ENCODE data around the gene SYNPO2.
"Not testable (repeated sequence)": the region's sequence is repeated elsewhere in the genome, so short reads cannot be mapped to it uniquely, and the experiment has no call there.

The SYNPO2 gene, protein sequence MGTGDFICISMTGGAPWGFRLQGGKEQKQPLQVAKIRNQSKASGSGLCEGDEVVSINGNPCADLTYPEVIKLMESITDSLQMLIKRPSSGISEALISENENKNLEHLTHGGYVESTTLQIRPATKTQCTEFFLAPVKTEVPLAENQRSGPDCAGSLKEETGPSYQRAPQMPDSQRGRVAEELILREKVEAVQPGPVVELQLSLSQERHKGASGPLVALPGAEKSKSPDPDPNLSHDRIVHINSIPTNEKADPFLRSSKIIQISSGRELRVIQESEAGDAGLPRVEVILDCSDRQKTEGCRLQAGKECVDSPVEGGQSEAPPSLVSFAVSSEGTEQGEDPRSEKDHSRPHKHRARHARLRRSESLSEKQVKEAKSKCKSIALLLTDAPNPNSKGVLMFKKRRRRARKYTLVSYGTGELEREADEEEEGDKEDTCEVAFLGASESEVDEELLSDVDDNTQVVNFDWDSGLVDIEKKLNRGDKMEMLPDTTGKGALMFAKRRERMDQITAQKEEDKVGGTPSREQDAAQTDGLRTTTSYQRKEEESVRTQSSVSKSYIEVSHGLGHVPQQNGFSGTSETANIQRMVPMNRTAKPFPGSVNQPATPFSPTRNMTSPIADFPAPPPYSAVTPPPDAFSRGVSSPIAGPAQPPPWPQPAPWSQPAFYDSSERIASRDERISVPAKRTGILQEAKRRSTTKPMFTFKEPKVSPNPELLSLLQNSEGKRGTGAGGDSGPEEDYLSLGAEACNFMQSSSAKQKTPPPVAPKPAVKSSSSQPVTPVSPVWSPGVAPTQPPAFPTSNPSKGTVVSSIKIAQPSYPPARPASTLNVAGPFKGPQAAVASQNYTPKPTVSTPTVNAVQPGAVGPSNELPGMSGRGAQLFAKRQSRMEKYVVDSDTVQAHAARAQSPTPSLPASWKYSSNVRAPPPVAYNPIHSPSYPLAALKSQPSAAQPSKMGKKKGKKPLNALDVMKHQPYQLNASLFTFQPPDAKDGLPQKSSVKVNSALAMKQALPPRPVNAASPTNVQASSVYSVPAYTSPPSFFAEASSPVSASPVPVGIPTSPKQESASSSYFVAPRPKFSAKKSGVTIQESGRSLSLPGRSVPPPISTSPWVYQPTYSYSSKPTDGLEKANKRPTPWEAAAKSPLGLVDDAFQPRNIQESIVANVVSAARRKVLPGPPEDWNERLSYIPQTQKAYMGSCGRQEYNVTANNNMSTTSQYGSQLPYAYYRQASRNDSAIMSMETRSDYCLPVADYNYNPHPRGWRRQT

DNA sequence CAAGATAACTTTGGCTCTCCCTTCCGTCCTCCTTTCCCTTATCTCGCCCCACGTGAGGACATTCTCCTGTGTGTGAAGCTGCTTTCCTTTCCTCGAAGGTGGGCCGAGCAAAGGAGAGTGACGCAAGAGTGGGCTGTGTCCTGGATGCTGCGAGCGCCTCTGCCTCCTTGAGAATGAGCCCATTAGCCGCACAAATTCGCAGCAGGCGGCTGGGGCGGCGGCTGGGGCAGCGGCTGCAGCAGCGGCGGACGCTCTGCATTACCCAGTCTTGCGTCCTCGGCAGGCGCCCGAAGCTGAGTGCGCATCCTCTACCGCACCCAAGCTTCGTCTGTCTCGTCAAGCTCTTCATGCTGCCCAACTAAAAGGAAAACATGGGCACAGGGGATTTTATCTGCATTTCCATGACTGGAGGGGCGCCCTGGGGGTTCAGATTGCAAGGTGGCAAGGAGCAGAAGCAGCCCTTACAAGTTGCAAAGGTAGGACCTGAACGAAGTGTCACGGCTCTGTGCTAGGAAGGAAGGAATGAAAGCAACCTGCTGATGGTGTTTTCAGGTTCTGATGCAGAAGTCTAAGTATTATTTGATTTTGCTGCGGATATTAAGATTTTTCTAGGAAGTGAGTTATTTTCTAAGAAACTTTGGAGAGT lies at the start of gene SYNPO2:
Gene SYNPO2 (plus strand): TSS at position 189 of the 646 bp plus-strand sequence. CDS start 183 bp downstream, at position 372.
- no peak for DNase-seq (ENCODE audit: low read depth)

DNA sequence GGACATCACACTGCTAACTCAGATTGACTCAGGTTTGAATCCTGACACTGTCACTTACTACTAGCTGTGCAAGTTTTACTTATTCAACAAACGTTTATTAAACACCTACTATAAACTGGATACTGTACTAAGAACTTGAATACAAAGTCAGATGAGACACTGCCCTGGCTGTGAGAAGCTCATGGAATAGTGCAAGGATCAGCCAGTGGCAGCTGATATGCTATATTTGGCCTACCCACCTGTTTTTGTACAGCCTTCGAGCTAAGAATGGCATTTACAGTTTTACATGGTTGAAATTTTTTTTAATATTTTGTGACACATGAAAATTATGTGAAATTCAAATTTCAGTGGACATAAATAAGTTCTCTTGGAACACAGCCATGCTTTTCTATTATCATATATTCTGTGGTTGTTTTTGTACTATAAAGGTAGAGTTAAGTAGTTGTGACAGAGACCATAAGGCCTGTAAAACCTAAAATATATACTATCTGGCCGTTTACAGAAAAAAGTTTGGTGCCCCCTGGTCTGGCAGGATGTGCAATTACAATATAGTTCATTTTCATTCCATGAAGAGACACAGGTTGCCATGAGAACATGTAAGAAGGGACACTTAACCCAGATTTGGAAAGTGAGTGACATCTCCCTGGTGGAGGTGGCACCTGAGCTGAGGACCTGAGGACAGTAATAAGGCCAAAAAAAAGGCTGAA lies 49.3 kb upstream of the SYNPO2 start:
- DNase-seq (ENCODE audit: low read depth) = no peak

DNA sequence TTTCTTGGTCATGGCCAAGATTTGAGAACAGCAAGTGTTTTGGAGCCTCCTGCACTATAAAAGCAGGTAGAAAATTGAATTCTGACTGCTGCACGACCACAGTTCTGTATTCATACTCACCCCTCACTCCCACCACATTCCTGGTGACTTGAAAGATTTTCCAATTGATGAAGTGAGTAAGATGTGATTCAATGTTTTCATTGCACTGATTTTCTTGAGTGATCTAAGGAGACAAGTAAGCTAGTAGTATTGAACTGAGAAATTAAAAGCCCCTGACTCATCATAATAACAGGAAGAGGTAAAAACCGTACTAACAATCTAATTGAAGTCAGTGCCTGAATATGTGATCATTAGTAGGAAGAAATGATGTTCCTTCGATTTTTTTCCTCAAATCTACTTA lies 46.6 kb upstream of the SYNPO2 start:
- no peak for DNase-seq (ENCODE audit: low read depth)

DNA sequence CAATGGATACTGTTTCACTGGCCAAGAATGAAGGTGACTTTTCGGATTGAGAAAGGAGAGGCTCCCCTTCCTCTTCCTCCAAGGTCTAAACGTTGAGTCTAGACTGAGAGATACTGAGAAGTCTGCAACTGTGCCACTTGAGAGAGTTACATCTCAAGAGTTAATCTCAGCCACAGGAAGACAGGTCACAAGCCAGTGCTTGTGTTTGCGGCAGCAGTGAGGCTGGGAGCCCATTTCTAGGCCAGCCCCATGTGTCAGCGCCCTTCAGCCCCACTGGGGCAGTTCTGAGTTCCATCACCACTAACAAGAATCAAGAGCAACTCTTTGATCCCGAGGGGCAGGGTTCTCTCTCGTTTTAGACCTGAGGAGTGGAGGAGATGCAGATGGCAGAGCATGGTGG lies 45.4 kb upstream of the SYNPO2 start:
- DNase-seq (ENCODE audit: low read depth) = no peak

DNA sequence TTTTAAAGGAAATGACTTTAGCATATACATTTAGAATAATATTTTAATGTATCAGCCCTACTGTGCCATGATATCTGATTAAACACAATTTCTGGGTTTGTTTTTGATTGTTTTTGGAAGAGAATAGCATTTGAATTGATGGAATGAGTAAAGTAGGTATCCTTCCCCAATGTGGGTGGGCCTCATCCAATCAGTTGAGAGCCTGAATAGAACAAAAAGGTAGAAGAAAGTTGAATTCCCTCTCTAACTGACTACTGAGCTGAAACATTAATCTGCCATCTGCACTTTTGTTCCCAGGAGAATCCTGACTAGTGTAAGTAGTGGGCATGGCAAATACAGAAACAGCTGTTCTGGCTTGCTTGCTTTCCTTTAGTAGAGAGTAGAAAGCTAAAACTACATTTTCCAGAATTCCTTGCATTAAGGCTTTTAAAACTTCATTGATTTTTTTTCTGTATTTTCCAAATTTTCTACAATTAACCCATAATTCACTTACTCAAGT lies 43.1 kb upstream of the SYNPO2 start:
- DNase-seq (ENCODE audit: low read depth) = no peak

DNA sequence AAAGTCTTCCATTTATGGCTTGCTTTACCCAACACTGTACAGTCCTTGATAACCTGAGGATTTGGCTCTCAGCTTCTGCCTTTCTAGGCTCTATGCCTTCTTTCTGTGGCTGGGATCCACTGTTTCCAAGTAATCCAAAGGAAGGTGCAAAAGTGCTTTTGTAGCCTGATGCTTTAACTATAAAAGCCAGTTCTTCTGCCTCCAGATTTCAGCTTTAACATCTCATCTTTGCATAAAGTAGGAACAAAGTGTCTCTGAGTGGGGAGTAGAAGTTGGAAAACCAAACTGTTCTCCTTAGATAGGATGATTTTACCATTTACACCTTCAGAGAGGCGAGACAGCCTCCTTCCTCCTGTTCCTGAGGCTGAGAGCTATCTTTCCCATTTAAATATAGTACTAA lies 41.7 kb upstream of the SYNPO2 start:
- no peak for DNase-seq (ENCODE audit: low read depth)

DNA sequence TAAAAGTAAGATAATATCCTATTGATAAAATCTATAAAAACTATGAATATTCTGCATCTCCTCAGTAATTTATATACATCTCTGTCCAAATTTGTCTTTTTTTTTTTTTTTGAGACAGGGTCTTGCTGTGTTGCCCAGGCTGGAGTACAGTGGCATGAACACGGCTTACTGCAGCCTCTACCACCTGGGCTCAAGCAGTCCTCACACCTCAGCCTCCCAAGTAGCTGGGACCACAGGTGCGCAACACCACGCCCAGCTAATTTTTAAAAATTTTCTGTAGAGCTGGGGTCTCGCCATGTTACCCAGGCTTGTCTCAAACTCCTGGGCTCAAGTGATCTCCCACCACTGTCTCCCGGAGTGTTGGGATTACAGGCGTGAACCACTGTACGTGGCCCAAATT lies 40.4 kb upstream of the SYNPO2 start:
- no peak for DNase-seq (ENCODE audit: low read depth)

DNA sequence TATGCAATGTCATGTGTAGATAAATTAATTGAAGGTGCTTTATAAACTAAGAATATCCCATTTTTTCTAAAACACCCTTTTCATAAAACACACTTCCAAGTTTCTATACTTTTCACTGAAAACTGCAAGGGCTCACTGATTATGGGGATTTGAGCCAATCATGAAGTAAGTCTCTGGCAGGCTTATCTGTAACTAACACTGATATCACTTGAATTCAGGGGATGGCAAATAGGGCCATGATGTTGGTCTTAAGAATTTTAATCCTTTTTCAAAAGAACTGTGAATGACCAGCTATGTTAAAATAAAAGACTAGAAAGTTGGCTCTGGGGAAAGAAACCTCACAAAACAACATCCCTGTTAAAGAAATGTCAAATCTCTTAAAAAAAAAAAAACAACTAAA lies 39.8 kb upstream of the SYNPO2 start:
- no peak for DNase-seq (ENCODE audit: low read depth)

DNA sequence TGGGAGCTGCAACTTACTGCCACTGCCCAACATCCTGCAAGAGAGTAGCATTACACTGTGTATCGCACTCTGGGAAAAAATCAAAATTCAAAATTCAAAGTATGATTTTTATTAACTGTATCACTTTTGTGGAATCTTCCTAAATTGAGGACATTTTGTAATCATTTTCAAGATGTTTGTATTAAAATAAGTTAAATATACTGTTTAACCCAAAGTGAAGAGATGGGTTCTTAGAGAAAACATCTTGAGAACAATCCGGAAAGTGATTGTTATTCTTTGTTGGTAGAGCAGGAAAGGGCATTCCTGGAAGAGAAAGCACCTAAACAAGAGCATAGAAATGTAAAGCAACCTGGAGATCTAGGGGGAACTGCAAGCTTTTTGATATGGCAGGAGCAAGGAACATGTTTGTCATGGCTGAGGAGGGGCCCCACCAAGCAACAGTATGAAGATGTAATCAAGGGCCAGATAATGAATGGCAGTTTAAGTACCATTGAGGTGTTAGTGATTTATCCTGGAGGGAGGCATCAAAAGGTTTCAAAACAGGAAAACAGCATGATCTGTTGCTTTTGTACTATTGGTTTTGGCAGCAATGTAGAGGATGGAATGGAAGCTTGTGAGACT lies 38.7 kb upstream of the SYNPO2 start:
- no peak for DNase-seq (ENCODE audit: low read depth)

DNA sequence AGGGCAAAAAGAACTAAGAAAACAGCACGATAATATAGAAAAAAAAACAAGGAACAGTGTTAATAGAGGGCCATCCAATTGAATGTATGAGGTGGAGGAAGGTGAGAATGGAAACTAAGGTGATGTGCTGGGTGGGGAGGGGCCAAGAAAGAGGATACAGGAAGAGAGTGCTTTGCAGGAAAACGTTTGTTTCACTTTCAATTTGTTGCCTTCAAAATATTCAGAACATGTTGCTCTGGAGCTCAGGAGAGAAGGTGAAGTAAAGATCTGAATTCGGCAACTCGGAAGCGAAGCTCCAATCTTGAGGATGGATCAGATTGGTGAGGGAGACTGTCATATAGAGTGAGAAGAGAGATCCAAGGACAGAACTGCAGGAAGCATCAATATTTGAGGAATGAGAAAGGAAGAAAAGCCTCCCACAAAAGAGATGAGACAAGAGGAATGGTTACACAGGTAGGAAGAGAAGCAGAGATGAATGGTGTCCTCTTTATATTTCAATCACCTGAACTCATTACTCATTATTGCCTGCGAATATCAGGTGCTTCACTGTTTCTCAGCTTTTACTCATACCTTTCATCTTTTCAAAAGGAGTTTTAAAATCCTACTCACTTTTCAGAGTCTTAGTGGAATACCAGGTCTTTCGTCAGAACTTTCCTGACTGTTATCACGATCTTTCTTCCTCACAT lies 38.0 kb upstream of the SYNPO2 start:
- no peak for DNase-seq (ENCODE audit: low read depth)

DNA sequence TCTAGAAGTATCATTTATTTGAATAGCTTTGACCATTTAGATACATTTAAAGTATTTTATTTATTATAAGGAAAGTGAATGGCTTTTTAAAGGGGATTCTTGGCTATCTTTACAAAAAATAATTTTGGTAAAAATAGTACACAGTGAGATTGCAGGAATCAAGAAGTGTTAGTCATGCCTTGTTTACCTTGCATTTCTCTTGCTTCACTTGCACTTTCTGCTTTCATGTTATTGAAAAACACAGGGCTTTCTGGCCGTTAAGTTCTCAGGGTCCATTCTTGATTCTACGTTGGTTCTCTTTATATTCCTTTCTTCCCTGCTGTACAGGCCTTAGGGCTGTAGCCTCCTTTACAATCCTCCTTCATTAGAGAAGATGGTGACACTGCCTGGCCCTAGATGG lies 30.9 kb upstream of the SYNPO2 start:
- no peak for DNase-seq (ENCODE audit: low read depth)

DNA sequence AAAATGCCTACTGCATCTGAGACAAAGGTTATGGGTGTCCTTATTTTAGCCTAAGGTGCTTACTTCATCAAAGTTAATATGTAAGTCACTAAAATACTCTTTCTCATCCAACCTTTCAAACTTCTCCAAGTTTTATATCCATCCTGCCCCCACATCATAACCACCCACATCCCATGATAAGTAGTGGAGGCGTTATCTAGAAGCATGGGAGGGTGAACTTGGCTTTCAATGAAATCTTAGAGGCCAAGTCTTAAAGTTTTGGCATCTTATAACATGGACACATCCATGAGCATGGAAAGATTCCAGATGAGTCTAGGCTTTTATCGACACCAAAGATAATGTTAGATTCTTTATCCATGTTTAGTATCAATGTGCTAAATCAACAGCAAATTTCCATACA lies 29.9 kb upstream of the SYNPO2 start:
- no peak for DNase-seq (ENCODE audit: low read depth)

DNA sequence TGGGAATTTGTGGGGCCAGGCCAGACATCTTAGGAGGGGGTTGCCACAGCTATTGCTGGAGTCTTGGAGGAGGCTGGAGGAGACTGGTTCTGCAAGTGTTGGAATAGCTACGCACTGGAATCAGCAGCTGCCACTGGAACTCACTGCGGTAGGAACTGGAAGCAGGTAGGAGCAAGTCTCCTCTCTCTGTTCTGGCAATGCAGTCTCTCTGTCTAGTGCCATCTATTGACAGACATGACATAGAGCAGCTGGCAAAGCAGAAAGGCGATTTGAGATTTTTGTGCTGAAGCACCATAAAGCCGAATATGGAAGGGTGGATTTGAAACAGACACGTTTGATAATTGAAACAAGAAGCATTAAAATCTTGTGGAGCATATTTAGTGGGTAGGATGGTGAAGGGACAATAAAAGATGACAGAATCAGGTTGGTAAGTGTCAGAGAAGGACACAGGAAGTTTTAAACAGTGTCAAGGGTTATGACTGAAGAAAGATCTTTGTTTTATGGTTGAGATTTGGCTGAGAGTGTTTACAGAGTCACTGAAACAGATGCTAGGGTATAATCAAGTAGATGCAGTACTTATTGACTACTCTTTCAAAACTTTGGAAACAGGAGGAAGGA lies 23.5 kb upstream of the SYNPO2 start:
- DNase-seq (ENCODE audit: low read depth) = no peak

DNA sequence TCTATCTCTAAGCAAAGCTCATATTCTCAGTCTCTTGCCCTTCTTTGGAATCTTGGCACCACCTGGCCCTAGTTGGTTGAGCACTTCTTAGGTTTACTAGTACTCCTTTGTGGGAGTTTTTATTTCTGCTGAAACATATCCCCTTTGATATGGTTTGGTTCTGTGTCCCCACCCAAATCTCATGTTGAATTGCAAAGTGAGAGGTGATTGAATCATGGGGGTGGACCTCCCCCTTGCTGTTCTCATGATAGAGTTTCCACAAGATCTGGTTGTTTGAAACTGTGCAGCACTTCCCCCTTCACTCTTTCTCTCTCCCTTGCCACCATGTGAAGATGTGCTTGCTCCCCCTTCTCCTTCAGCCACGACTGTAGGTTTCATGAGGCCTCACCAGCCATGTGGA lies 22.2 kb upstream of the SYNPO2 start:
- no peak for DNase-seq (ENCODE audit: low read depth)

DNA sequence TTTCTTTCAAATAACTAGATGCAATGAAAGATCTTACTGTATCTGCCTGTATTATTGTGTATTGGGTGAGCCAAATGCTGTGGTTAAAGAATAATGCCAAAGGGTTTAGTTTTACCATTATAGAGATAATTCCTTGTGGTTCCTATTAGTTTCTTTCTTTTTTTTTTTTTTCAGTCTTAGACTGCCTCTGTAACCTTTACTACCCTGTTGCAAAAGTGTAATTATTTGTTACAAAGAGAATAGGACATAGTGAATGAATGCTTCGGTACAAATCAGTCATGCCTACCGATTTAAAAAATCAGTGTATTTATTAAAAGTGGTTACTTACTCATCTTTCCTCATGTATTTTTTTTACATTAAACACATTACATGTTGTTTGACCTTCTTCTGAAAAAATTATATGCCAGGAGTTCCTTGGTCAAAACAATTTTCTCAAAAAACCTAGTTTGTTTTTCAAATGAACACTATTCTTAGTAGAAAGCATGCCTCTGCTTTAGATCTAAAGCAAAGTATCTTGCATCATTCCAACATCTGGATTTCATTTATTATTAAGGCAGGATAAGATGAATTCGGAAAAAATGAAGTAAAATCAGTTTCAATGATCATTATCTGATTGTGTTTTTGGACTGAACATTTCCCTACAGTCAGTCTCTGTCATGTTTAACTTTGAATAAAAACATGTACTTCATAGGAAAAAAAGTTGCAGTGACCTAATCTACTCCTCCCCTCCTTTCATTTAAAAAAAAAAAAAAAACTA lies 21.2 kb upstream of the SYNPO2 start:
- DNase-seq (ENCODE audit: low read depth) = no peak

DNA sequence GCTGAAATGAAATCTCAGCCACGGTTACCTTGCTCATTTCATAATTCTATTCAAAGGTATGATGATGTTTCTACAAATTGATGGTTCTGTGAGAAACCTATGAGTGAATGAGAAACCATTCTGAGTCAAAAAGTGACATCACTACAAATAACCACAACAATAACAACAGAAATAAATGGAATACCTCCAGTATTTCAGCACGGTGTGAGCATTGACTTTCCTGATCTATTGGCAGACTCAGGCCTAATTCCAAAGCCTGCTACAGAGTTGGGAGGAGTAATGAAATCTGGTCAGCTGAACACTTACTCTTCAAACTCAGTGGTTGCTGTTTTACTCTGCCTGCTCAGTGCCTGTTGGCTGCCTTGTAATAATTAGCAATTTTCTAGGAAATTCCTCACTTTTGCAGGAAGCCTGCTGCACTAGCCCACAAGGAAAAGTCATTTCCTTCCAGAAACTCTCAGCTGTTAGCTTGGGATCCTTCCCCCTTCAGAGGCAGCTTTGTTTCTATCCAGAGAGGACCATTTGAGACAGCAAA lies 18.8 kb upstream of the SYNPO2 start:
- DNase-seq (ENCODE audit: low read depth) = no peak

DNA sequence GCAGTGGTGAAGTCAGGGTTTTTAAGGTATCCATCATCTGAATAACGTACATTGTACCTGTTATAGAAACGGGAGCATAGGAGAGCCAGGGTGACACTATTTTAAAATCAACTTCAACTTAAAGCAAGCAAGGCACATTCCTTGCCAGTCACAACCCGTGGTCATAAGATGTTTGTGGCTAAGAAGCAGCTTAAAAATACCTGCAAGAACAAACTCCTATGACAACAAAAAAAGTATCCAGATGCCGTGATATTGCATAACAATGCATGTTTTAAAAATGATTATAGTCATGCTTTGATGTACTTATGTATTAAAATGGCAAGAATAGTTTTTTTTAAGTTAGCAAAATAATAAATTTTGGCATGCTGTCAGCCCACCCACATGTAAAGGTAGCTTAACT lies 16.5 kb upstream of the SYNPO2 start:
- no peak for DNase-seq (ENCODE audit: low read depth)

DNA sequence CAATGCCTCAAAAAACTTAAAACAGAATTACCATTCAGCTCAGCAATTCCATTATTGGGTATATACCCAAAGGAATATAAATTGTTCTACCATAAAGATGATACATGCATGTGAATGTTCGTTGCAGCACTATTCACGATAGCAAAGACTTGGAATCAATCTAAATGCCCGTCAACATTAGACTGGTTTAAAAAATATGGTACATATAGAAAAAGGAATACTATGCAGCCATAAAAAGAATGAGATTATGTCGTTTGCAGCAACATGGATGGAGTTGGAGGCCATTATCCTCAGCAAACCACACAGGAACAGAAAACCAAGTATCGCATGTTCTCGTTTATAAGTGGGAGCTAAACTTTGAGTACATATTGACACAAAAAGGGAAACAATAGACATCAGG lies 10.9 kb upstream of the SYNPO2 start:
- DNase-seq (ENCODE audit: low read depth) = no peak

DNA sequence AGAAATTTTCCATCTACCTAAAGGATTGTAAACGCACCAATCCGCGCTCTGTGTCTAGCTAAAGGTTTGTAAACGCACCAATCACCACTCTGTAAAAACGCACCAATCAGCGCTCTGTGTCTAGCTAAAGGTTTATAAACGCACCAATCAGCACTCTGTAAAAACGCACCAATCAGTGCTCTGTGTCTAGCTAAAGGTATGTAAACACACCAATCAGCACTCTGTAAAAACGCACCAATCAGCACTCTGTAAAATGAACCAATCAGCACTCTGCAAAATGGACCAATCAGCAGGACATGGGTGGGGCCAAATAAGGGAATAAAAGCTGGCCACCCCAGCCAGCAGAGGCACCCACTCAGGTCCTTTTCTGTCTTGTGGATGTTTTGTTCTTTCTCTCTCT lies 10.1 kb upstream of the SYNPO2 start:
- not testable (repeated sequence) for DNase-seq (ENCODE audit: low read depth)

Measured in stimulated activated CD8-positive, alpha-beta memory T cell treated with anti-CD3 and anti-CD28 coated beads, Interleukin-7, amount 100 ng/mL, for 24 hours (primary cell).